Fibroblast of villous mesenchyme (primary cell): Measurements from ENCODE around the gene ADAM33. TPM values are rescaled to one million over a fixed set of nuclear protein-coding genes. Genes with fewer than 3 reads are reported as not detected.

Experiments
- DNase-seq: peaks from one replicate; pipeline ENCODE4 v3.0.0-alpha.2; 2010; ENCODE audit warnings: low read depth
- H3K4me3 ChIP-seq: 2 replicates; pipeline ENCODE4 v1.5.1; 2011; ENCODE audit warnings: low read depth, mild to moderate bottlenecking, low read length
- CTCF ChIP-seq: IDR thresholded peaks from 2 replicates; pipeline ENCODE4 v1.5.1; 2012; ENCODE audit warnings: low read depth, mild to moderate bottlenecking, low read length; ENCODE audit not compliant: insufficient read depth
- total RNA-seq: library from RNA; depleted of rRNA; stranded (reverse); fragments of >200 nt; gene quantifications from 2 replicates; pipeline ENCODE4 v1.2.3, GENCODE V29; 2012

ADAM33 gene
- total RNA-seq, 1 donor: 53.1 TPM

DNA sequence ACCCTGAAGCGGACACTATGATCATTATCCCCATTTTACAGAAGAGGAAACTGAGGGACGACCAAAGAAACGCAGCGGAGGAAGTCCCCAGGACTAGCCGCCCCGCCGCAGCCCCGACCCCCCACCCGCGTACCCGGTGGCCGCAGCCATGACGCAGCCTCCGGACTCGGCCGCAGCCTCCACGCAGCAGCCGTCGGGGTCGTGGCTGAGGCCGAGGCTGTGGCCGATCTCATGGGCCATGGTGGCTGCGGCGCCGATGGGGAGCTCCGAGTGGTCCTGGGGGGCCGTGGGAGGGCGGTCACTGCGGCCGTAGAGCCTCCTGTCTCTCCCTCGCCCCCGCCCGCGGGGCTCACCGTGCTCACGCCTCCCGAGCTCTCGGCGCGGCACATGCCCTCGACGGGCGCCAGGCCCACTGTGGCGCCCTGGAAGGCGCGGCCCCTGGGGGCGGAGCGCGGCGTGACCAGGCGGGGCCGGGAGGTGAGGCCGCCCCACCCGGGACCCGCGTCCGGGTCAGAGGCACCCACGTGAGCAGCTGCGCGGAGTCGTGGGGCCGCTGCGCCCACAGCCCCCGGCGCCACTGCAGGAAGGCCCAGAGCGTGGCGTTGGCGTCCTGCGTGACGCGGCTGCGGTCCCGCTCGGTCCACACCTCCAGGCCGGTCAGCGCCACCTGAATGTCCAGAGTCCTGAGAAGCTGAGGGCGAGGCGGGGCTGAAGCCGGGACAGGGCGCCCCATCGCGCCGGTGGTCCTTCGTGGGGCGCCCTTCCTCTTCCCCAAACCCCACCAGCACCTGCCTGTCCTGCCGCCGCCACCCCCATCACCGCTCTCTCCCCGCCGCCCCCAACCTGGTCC lies 8.4 kb downstream of the ADAM33 start:
- DNase-seq: no peak
- TF ChIP-seq CTCF: no peak

DNA sequence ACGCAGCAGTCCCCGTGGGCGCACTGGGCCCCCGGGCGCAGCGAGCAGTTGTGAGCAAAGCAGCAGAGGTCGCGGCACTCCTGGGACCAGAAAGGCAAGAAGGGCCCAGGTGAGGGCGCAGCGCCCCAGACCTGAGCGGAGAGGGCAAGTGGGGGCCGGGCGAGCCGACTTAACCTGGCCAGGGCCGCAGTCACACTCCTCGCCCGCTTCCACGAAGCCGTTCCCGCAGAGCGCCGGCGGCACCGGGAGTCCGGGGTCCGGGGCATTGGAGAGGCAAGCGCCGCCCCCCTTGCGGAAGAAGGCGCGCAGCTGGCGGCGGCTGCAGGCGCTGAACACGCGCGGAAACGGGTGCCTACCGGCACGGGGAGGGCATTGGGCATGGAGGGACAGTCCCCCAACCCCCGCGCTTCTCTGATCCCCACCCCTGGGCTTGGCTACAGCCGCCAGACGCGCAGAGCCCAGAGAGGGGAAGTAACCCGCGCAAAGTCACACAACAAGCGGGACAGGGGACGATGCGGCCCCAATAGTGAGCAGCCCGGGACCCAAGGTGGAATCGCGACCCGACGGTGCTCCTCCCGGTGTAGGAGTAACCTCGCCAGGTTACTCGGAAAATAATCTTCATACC lies 9.2 kb downstream of the ADAM33 start:
- H3K4me3 ChIP-seq: no peak overlapping the region
- TF ChIP-seq CTCF: no peak
- DNase-seq: no peak

More for the DNA sequence above, 8.4 kb downstream of the ADAM33 start:
- no peak overlapping the region for H3K4me3 ChIP-seq

DNA sequence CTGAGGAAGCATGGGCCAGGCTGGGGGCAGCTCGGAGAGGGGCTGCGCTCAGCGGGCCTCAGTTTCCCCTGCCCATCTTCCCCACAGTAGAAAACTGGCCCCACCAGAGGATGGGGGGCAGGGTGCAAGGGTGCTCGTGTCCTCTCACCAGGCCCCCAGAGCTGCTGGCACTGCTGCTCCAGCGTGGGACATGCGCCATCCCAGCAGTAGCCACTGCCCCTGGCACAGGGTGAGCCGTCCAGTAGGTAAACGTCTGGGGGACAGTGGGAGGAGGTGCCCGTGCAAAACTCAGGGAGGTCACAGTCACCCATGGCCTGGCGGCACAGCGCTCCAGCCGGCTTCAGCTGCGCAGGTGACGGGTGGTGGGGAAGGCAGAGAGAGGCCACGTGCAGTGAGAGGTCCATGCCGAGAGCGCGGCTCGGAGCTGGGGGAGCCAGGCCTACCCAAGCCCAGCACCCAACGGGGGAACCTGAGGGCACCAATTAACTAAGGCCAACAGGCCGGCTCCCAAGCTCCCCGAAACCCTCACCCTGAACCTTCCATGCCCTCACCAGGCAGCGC lies 9.7 kb downstream of the ADAM33 start:
- TF ChIP-seq CTCF: no peak
- no peak for DNase-seq
- H3K4me3 ChIP-seq: no peak overlapping the region

DNA sequence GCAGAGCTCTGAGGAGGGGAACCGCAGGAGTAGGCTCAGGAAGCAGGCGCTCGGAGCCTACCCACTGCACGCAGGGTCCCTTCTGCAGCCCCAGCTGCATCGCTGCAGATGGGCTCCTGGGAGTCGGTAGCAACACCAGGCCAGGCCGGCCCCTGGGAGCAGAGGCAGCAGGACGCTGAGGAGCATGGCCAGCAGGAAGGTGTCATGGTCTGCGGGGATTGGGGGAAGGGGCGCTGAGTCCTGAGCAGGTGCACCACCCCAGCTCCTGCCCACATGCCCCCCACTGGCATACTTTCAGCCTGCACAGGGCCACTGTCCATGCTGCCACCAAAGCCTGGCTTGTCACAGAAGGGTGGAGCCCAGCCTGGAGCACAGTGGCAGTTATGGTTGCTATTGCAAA lies 10.9 kb downstream of the ADAM33 start:
- DNase-seq: no peak
- no peak for TF ChIP-seq CTCF
- H3K4me3 ChIP-seq: no peak overlapping the region

DNA sequence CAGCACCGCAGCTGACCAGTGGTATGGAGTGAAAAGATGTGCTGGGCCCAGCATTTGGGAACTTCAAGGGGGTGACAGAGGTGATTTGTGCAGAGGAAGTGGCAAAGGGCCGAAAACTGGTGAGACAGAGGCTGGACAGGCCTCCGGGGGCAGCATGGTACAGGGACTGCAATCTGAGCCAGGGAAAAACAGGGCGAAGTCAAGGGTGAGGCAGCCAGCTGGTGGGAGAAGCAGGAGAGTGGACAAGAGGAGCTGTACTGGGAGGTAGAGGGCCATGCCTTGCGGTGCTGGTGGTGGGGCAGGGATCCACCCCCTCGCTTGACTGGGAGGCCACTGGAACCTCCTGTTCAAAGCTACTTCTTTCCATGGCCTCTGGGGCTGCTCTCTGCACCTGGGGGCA lies 11.3 kb downstream of the ADAM33 start:
- no peak overlapping the region for H3K4me3 ChIP-seq
- peak; percentile 18 for TF ChIP-seq CTCF
- DNase-seq: no peak

DNA sequence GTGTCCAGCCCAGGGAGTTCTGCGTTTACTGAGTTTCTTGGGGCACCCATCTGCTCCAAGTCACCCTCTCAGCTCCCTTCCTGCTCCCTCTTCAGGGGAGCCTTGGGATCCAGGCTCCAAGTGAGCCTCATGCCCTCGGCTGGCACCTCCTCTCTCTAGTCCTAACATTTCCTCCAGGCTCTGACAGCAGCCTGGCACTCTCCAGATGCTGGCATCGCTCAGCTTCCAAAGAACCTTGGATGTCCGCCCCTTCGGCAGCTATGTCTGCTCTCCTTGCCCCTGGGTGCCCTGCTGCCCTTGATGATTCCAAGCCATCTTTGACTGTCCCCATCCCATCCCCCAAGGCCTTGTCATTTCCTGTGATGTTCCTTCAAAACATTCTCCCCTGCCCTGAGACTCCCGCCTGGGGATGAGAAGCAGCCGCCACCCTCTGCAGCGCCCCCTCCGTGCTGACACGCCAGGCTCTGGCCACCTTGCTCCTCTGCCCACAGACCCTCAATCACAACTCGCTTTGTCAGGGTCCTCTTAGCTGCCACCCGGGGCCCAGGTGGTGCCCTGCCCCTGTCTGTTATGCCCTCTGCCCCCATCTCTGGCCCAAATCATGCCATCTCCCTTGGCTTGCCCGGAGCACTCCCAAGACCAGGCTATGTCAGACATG lies 12.0 kb downstream of the ADAM33 start:
- no peak for DNase-seq
- H3K4me3 ChIP-seq: no peak overlapping the region
- TF ChIP-seq CTCF: no peak
